SIG-M5 treated with dmso at 0.1 percent for 504 hours (cell line): Measurements from ENCODE around the gene PSPN.
"Not testable (repeated sequence)": the region's sequence is repeated elsewhere in the genome, so short reads cannot be mapped to it uniquely, and the experiment has no call there.

Experiments
- DNase-seq: peaks from one replicate; lab custom pipeline; 2025; ENCODE audit not compliant: unreplicated experiment; lab: John Stamatoyannopoulos, UW

The PSPN gene

GRCh38 chr19:6402837-6403608 lies 27.3 kb upstream of the PSPN start:
- no peak for DNase-seq

GRCh38 chr19:6402058-6402457 lies 26.3 kb upstream of the PSPN start:
- DNase-seq = no peak

- DNase-seq = not testable (repeated sequence)
Observed at GRCh38 chr19:6400062-6400944, 24.6 kb upstream of the PSPN start.

- DNase-seq = no peak
Observed at GRCh38 chr19:6396305-6396704, 20.6 kb upstream of the PSPN start.

- no peak for DNase-seq
Observed at GRCh38 chr19:6394831-6395230, 19.1 kb upstream of the PSPN start.

GRCh38 chr19:6393983-6394412 lies 18.3 kb upstream of the PSPN start:
- peak; percentile 71 for DNase-seq

GRCh38 chr19:6393074-6393982 lies 17.6 kb upstream of the PSPN start, which contains the start of gene GTF2F1:
Gene GTF2F1, minus strand, starts transcription at chr19:6393164. Its CDS starts 169 bp downstream, at chr19:6392995.
- peak; percentile 84 for DNase-seq

GRCh38 chr19:6392221-6393073 lies 16.7 kb upstream of the PSPN start:
- no peak for DNase-seq

GRCh38 chr19:6387372-6387771 lies 11.6 kb upstream of the PSPN start:
- DNase-seq = no peak

GRCh38 chr19:6384381-6384780 lies 8.6 kb upstream of the PSPN start:
- DNase-seq = no peak

- no peak for DNase-seq
Observed at GRCh38 chr19:6383188-6383587, 7.5 kb upstream of the PSPN start.

- no peak for DNase-seq
Observed at GRCh38 chr19:6381030-6381750, 5.5 kb upstream of the PSPN start.

GRCh38 chr19:6379744-6380143 lies 4.0 kb upstream of the PSPN start:
- no peak for DNase-seq

- DNase-seq = no peak
Observed at GRCh38 chr19:6378486-6378885, 2.8 kb upstream of the PSPN start.

- no peak for DNase-seq
Observed at GRCh38 chr19:6378041-6378440, 2.3 kb upstream of the PSPN start.

- no peak for DNase-seq
Observed at GRCh38 chr19:6376512-6377190, 918 bp upstream of the PSPN start.

GRCh38 chr19:6374711-6375410 lies 872 bp downstream of the PSPN start:
- no peak for DNase-seq

GRCh38 chr19:6374161-6374709 lies 1.5 kb downstream of the PSPN start:
- DNase-seq = no peak
